Epithelial cell of esophagus (primary cell): Measurements from ENCODE around the gene IRF1.

Source experiments
- DNase-seq: peaks from one replicate; pipeline ENCODE4 v3.0.0; 2010; ENCODE audit warnings: low read depth
- H3K4me3 ChIP-seq: 2 replicates; pipeline ENCODE4 v1.5.1; 2011; ENCODE audit warnings: mild to moderate bottlenecking, low read length, control low read depth
- TF ChIP-seq, protein P1 (sequence below): IDR thresholded peaks from 2 replicates; pipeline ENCODE4 v1.5.1; 2011; ENCODE audit warnings: low read depth, mild to moderate bottlenecking, low read length, control low read depth, inconsistent platforms; ENCODE audit not compliant: insufficient read depth; ENCODE audit errors: missing control alignments

The IRF1 gene

DNA sequence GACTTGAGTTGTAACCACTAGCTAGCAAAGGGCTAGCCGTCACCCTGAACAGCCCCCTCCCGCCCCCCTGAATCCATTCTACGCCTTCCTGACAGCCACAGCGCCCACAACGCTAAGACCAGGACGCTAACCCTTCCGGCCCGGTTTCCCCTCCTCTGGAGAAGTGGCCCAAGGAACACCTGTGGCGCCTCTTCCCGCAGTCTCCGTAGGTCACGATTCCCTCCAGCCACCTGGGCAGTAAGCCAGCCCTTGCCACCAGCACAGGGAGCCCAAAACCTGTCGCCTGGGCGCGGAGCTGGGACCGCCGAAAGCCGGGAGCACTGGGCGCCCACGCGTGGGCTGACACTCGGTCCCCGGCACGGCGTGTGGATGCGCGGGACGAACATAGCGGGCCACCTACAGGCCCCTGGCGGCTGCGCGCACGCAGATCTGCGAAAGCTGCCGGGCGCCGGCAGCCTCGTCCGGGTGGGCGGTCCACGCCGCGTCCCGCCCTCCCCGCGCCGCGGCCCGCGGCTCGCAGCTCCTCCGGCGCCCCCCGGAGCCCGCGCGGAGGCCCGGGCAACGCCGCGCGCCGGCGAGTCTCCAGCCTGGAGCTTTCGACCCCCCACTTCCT lies 596 bp downstream of the IRF1 start:
- peak overlapping the region; percentile 69 for H3K4me3 ChIP-seq
- DNase-seq, result peak; percentile 30
- TF ChIP-seq, protein P1, sequence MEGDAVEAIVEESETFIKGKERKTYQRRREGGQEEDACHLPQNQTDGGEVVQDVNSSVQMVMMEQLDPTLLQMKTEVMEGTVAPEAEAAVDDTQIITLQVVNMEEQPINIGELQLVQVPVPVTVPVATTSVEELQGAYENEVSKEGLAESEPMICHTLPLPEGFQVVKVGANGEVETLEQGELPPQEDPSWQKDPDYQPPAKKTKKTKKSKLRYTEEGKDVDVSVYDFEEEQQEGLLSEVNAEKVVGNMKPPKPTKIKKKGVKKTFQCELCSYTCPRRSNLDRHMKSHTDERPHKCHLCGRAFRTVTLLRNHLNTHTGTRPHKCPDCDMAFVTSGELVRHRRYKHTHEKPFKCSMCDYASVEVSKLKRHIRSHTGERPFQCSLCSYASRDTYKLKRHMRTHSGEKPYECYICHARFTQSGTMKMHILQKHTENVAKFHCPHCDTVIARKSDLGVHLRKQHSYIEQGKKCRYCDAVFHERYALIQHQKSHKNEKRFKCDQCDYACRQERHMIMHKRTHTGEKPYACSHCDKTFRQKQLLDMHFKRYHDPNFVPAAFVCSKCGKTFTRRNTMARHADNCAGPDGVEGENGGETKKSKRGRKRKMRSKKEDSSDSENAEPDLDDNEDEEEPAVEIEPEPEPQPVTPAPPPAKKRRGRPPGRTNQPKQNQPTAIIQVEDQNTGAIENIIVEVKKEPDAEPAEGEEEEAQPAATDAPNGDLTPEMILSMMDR, result no peak

GRCh38 chr5:132489051-132489770 lies 1.4 kb downstream of the IRF1 start:
- no peak for DNase-seq
- TF ChIP-seq, protein P1, result no peak

GRCh38 chr5:132488590-132488989 lies 2.0 kb downstream of the IRF1 start:
- DNase-seq, result no peak
- TF ChIP-seq, protein P1, result no peak
- H3K4me3 ChIP-seq, result no peak overlapping the region

More at GRCh38 chr5:132489051-132489770, 1.4 kb downstream of the IRF1 start:
- H3K4me3 ChIP-seq, result peak overlapping the region; percentile 69

DNA sequence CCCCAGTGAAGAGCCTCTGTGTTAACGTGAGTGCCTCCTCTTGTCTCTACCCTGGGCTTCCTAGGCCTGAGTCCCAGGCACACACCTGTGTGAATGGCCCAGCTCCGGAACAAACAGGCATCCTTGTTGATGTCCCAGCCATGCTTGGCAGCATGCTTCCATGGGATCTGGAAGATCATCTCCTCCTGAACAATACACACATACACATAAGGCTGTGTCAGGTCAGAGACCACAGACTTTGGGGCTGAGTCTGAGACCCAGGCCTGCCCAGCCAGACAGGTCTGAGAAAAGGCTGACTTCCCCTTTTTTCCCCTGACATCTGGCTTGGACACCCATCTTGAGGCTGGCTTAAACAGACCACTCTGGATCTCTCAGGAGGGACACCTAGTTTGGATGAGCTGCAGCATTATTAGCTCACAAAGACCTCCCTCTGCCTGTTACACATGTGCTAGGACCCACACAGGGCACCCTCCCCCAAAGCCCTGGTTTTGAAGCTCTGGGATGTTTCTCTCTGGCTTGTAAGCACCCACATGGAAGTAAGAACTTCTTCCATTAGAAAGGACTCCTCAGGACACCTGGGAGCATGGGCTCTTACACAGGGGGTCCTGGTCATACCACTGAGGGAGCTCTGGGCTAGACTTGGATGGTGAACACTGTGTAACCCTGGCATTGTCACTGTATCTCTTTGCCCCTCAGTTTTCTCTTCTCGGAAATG lies 2.6 kb downstream of the IRF1 start:
- TF ChIP-seq, protein P1, result no peak
- no peak overlapping the region for H3K4me3 ChIP-seq
- DNase-seq, result no peak

- DNase-seq, result no peak
- TF ChIP-seq, protein P1, result no peak
- no peak overlapping the region for H3K4me3 ChIP-seq
Measured at GRCh38 chr5:132487095-132487428, 3.5 kb downstream of the IRF1 start.

GRCh38 chr5:132486318-132487094 lies 4.1 kb downstream of the IRF1 start:
- DNase-seq, result no peak
- TF ChIP-seq, protein P1, result no peak
- no peak overlapping the region for H3K4me3 ChIP-seq
